ENCODE results near the gene ACTL6A.

DNA sequence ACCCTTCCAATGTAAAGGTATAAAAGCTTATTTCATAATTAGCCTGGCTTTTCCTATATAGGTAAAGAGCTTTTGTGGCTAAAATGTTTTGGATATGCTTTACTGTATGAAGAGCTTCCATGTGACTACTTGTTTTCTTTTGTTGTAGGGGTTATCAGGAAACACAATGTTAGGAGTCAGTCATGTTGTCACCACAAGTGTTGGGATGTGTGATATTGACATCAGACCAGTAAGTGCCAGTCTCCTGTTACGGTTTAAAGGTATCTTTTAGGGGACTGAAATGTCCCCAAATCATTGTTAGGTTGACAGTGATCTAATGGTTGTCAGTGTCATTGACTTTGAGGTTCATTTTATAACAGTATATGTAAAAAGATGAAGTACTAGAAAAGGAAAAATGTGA is 18.3 kb downstream of the ACTL6A start:
- TF ChIP-seq, protein P1, sequence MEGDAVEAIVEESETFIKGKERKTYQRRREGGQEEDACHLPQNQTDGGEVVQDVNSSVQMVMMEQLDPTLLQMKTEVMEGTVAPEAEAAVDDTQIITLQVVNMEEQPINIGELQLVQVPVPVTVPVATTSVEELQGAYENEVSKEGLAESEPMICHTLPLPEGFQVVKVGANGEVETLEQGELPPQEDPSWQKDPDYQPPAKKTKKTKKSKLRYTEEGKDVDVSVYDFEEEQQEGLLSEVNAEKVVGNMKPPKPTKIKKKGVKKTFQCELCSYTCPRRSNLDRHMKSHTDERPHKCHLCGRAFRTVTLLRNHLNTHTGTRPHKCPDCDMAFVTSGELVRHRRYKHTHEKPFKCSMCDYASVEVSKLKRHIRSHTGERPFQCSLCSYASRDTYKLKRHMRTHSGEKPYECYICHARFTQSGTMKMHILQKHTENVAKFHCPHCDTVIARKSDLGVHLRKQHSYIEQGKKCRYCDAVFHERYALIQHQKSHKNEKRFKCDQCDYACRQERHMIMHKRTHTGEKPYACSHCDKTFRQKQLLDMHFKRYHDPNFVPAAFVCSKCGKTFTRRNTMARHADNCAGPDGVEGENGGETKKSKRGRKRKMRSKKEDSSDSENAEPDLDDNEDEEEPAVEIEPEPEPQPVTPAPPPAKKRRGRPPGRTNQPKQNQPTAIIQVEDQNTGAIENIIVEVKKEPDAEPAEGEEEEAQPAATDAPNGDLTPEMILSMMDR (IDR thresholded peaks at IDR 0.05; ENCODE audit: low read length): no peak
- no peak for TF ChIP-seq EZH2 (IDR thresholded peaks at IDR 0.05; ENCODE audit: borderline replicate concordance, low read length)

Data from OCI-LY1 (cell line).